CD4-positive, CD25-positive, alpha-beta regulatory T cell (primary cell): ENCODE data around the gene GDI2. TPM values are rescaled to one million over a fixed set of nuclear protein-coding genes. Genes with fewer than 3 reads are reported as not detected.

Experiments used
- ATAC-seq, 2 donors: fragments of 150-1000 bp; cut with Tn5 transposase; one replicate each; pipeline ENCODE4 v1.10.0; 2021; ENCODE audit warnings: low read depth in 2 of 2, moderate number of reproducible peaks in 2 of 2, moderate library complexity in 1 of 2
- DNase-seq, 3 donors: peaks; one replicate each; pipeline versions ENCODE4 v3.0.0 to v3.0.0-alpha.2; 2012 to 2022; ENCODE audit warnings: mixed read lengths in 1 of 3
- H3K27ac ChIP-seq: one replicate; pipeline ENCODE4 v1.7.0; 2013; ENCODE audit warnings: mild to moderate bottlenecking, low read length; ENCODE audit not compliant: insufficient read depth, poor library complexity, severe bottlenecking
- H3K27me3 ChIP-seq: one replicate; pipeline ENCODE4 v1.7.0; 2013; ENCODE audit warnings: low read length; ENCODE audit not compliant: control insufficient read depth, insufficient read depth
- H3K36me3 ChIP-seq: one replicate; pipeline ENCODE4 v1.7.0; 2013; ENCODE audit warnings: mild to moderate bottlenecking, low read length, moderate library complexity; ENCODE audit not compliant: control insufficient read depth, insufficient read depth
- H3K4me1 ChIP-seq: 2 replicates; pipeline ENCODE4 v1.7.0; 2013; ENCODE audit warnings: mild to moderate bottlenecking, low read length; ENCODE audit not compliant: insufficient read depth, control insufficient read depth, poor library complexity, severe bottlenecking
- H3K4me3 ChIP-seq: one replicate; pipeline ENCODE4 v1.7.0; 2013; ENCODE audit warnings: low read depth, mild to moderate bottlenecking, low read length, moderate library complexity
- H3K9me3 ChIP-seq, 2 experiments: 1 replicate in 1 of 2; 2 replicates in 1 of 2; pipeline ENCODE4 v1.7.0; 2013; ENCODE audit warnings: low read length in 2 of 2, mild to moderate bottlenecking in 1 of 2, moderate library complexity in 1 of 2; ENCODE audit not compliant: control insufficient read depth in 2 of 2
- H3K27ac Mint-ChIP-seq, 3 donors: one replicate each; pipeline ENCODE4 v1.8.0; 2020 to 2022; ENCODE audit warnings: mild to moderate bottlenecking in 3 of 3, mixed read lengths in 3 of 3, moderate library complexity in 2 of 3
- H3K27me3 Mint-ChIP-seq: one replicate; pipeline ENCODE4 v1.8.0; 2022; ENCODE audit warnings: mild to moderate bottlenecking, mixed read lengths
- H3K36me3 Mint-ChIP-seq: one replicate; pipeline ENCODE4 v1.8.0; 2020; ENCODE audit warnings: mixed read lengths
- H3K4me1 Mint-ChIP-seq, 4 donors: one replicate each; pipeline ENCODE4 v1.8.0; 2020 to 2022; ENCODE audit warnings: mixed read lengths in 4 of 4, mild to moderate bottlenecking in 1 of 4
- H3K4me3 Mint-ChIP-seq, 4 donors: one replicate each; pipeline ENCODE4 v1.8.0; 2020 to 2022; ENCODE audit warnings: mild to moderate bottlenecking in 4 of 4, mixed read lengths in 4 of 4, moderate library complexity in 3 of 4
- H3K9me3 Mint-ChIP-seq, 7 donors: one replicate each; pipeline ENCODE4 v1.8.0; 2020 to 2022; ENCODE audit warnings: mixed read lengths in 7 of 7, mild to moderate bottlenecking in 3 of 7, moderate library complexity in 2 of 7
- polyA plus RNA-seq, 4 donors: library from polyadenylated mRNA; unstranded; fragments of 300-500 nt; fragmentation: Illumina TruSeq; gene quantifications; one replicate each; pipeline ENCODE4 v1.2.3, GENCODE V29; 2021
- total RNA-seq: library from RNA; stranded (reverse); gene quantifications from one replicate; pipeline ENCODE4 v1.2.3, GENCODE V29; 2022

The GDI2 gene
- total and polyA plus RNA-seq, 5 donors from 2014 or later: 114 to 250 (median 240) TPM

- DNase-seq (no peak), ATAC-seq (no peak)
- peak overlapping the region in 1 of 3 donors; percentile 36 for H3K27ac Mint-ChIP-seq
- H3K27me3 Mint-ChIP-seq: no peaks in the 10 kb centered on the region
- no peak overlapping the region for H3K4me3 Mint-ChIP-seq
- H3K4me1 Mint-ChIP-seq: peaks cover 10 to 47% (median 16%) of the 10 kb centered on the region in 4 donors
- H3K36me3 Mint-ChIP-seq: peaks cover 47% of the 10 kb centered on the region
- no peaks in the 10 kb centered on the region for H3K9me3 Mint-ChIP-seq
- H3K9me3 ChIP-seq: no peaks in the 10 kb centered on the region
- no peaks in the 10 kb centered on the region for H3K4me1 ChIP-seq
- H3K4me3 ChIP-seq: no peak overlapping the region
- H3K27ac ChIP-seq: no peak overlapping the region
- H3K27me3 ChIP-seq: no peaks in the 10 kb centered on the region
- H3K36me3 ChIP-seq: peaks cover 53% of the 10 kb centered on the region
Measured at GRCh38 chr10:5751601-5752253, 61.5 kb downstream of the GDI2 start.

- Mint-ChIP-seq H3K36me3 (peaks cover 61% of the 10 kb centered on the region), H3K27ac (no peak overlapping the region)
Measured at GRCh38 chr10:5748394-5748803, 64.8 kb downstream of the GDI2 start.

GRCh38 chr10:5746197-5746596, 67.0 kb downstream of the GDI2 start:
- Histone ChIP-seq H3K4me3 (no peak overlapping the region), H3K36me3 (peaks cover 67% of the 10 kb centered on the region), H3K9me3 (no peaks in the 10 kb centered on the region), H3K4me1 (no peaks in the 10 kb centered on the region), H3K27ac (no peak overlapping the region), H3K27me3 (no peaks in the 10 kb centered on the region)
- Mint-ChIP-seq H3K4me3 (no peak overlapping the region), H3K27me3 (no peaks in the 10 kb centered on the region), H3K4me1 (peaks cover 7 to 28% (median 10%) of the 10 kb centered on the region in 4 donors), H3K27ac (peak overlapping the region in 1 of 3 donors; percentile 73), H3K9me3 (no peaks in the 10 kb centered on the region), H3K36me3 (peaks cover 52% of the 10 kb centered on the region)
- no peak for DNase-seq
- no peak for ATAC-seq

More at GRCh38 chr10:5748394-5748803, 64.8 kb downstream of the GDI2 start:
- Histone ChIP-seq H3K9me3 (no peaks in the 10 kb centered on the region), H3K4me3 (no peak overlapping the region), H3K27ac (no peak overlapping the region), H3K4me1 (no peaks in the 10 kb centered on the region), H3K36me3 (peaks cover 62% of the 10 kb centered on the region), H3K27me3 (no peaks in the 10 kb centered on the region)
- no peak for ATAC-seq
- no peak for DNase-seq
- Mint-ChIP-seq H3K4me3 (no peak overlapping the region), H3K4me1 (peaks cover 11 to 42% (median 15%) of the 10 kb centered on the region in 4 donors), H3K27me3 (no peaks in the 10 kb centered on the region), H3K9me3 (no peaks in the 10 kb centered on the region)

GRCh38 chr10:5744849-5745248, 68.4 kb downstream of the GDI2 start:
- Mint-ChIP-seq H3K9me3 (no peaks in the 10 kb centered on the region), H3K27me3 (no peaks in the 10 kb centered on the region), H3K4me1 (peaks cover 8 to 30% (median 10%) of the 10 kb centered on the region in 4 donors), H3K36me3 (peaks cover 54% of the 10 kb centered on the region), H3K27ac (peak overlapping the region in 2 of 3 donors; percentile 2 to 73), H3K4me3 (no peak overlapping the region)
- no peak for DNase-seq
- H3K4me3 ChIP-seq: no peak overlapping the region
- peaks cover 74% of the 10 kb centered on the region for H3K36me3 ChIP-seq
- no peaks in the 10 kb centered on the region for H3K27me3 ChIP-seq
- ATAC-seq: no peak
- no peaks in the 10 kb centered on the region for H3K9me3 ChIP-seq
- H3K4me1 ChIP-seq: no peaks in the 10 kb centered on the region
- no peak overlapping the region for H3K27ac ChIP-seq

- Histone ChIP-seq H3K27ac (no peak overlapping the region), H3K4me3 (no peak overlapping the region), H3K27me3 (no peaks in the 10 kb centered on the region), H3K4me1 (no peaks in the 10 kb centered on the region), H3K9me3 (no peaks in the 10 kb centered on the region), H3K36me3 (peaks cover 73% of the 10 kb centered on the region)
- Mint-ChIP-seq H3K27me3 (no peaks in the 10 kb centered on the region), H3K4me1 (peaks cover 8 to 25% (median 10%) of the 10 kb centered on the region in 4 donors), H3K36me3 (peaks cover 55% of the 10 kb centered on the region), H3K27ac (peak overlapping the region in 1 of 3 donors; percentile 65), H3K9me3 (no peaks in the 10 kb centered on the region), H3K4me3 (no peak overlapping the region)
- ATAC-seq: no peak
- DNase-seq: no peak
Measured at GRCh38 chr10:5743736-5744135, 69.5 kb downstream of the GDI2 start.

GRCh38 chr10:5742116-5742515, 71.1 kb downstream of the GDI2 start:
- Histone ChIP-seq H3K27me3 (no peaks in the 10 kb centered on the region), H3K27ac (no peak overlapping the region), H3K36me3 (peaks cover 70% of the 10 kb centered on the region), H3K9me3 (no peaks in the 10 kb centered on the region), H3K4me1 (no peaks in the 10 kb centered on the region), H3K4me3 (no peak overlapping the region)
- no peak for ATAC-seq
- Mint-ChIP-seq H3K27ac (peak overlapping the region in 2 of 3 donors; percentile 38 to 78), H3K9me3 (no peaks in the 10 kb centered on the region), H3K36me3 (peaks cover 48% of the 10 kb centered on the region), H3K4me3 (no peak overlapping the region), H3K4me1 (peaks cover 2 to 16% (median 13%) of the 10 kb centered on the region in 4 donors), H3K27me3 (no peaks in the 10 kb centered on the region)
- no peak for DNase-seq

- Mint-ChIP-seq H3K27me3 (no peaks in the 10 kb centered on the region), H3K9me3 (no peaks in the 10 kb centered on the region), H3K27ac (peak overlapping the region in 2 of 3 donors; percentile 4 to 78), H3K4me1 (peaks cover 0 to 14% (median 9%) of the 10 kb centered on the region in 4 donors), H3K4me3 (no peak overlapping the region), H3K36me3 (peaks cover 44% of the 10 kb centered on the region)
- H3K36me3 ChIP-seq: peaks cover 61% of the 10 kb centered on the region
- no peak overlapping the region for H3K4me3 ChIP-seq
- no peaks in the 10 kb centered on the region for H3K9me3 ChIP-seq
- H3K4me1 ChIP-seq: no peaks in the 10 kb centered on the region
- no peak for ATAC-seq
- no peaks in the 10 kb centered on the region for H3K27me3 ChIP-seq
- no peak for DNase-seq
- H3K27ac ChIP-seq: no peak overlapping the region
Measured at GRCh38 chr10:5741276-5741675, 72.0 kb downstream of the GDI2 start.

- no peaks in the 10 kb centered on the region for H3K27me3 Mint-ChIP-seq
- peaks cover 40% of the 10 kb centered on the region for H3K36me3 Mint-ChIP-seq
- Histone ChIP-seq H3K9me3 (no peaks in the 10 kb centered on the region), H3K27me3 (no peaks in the 10 kb centered on the region), H3K4me3 (no peak overlapping the region), H3K36me3 (peaks cover 61% of the 10 kb centered on the region), H3K27ac (no peak overlapping the region), H3K4me1 (no peaks in the 10 kb centered on the region)
- peaks cover 0 to 17% (median 15%) of the 10 kb centered on the region in 4 donors for H3K4me1 Mint-ChIP-seq
- no peak overlapping the region for H3K4me3 Mint-ChIP-seq
- no peaks in the 10 kb centered on the region for H3K9me3 Mint-ChIP-seq
- H3K27ac Mint-ChIP-seq: peak overlapping the region in 1 of 3 donors; percentile 78
- ATAC-seq (no peak), DNase-seq (no peak)
Measured at GRCh38 chr10:5738427-5738826, 74.8 kb downstream of the GDI2 start.
